Measurements from ENCODE around the gene PRDM8. TPM values are rescaled to one million over a fixed set of nuclear protein-coding genes. Genes with fewer than 3 reads are reported as not detected.

The PRDM8 gene
- total and polyA plus RNA-seq, 2 of the 8 experiments (the other 6 are each of a cell fraction or from before 2014, with no cell fraction given) = not detected

DNA sequence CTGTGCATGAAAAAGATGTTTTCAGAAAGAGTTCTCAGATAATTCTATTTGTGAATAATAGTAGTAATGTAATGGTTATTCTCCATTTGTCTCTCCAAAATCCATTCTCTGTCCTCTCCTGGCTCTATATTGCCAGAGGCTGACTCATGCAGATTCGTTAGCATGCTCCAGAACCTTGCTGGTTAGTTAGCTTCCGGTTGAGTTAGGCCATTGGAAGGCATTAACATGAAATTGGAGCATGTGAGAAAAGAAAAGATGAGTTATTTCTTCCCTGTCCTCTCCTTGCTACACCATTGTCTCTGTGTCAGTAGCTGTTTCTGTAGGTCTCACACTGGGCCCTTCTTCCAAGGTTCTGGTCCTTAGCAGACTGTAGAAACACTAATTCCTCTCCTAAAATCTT is 23.5 kb upstream of the PRDM8 start:
- H3K4me2 ChIP-seq (ENCODE audit: insufficient read depth in 1 of 2, low read depth in 2 of 2, low read length in 2 of 2) = no peak overlapping the region
- 92% methylated on average over 2 of the region's 2 CpGs; no CpG with 5 or more reads in 1 of the 2 experiments for WGBS, 2 experiments (ENCODE audit: extremely low coverage in 1 of 2, insufficient coverage in 1 of 2, insufficient read length in 1 of 2, insufficient replicate concordance in 2 of 2, low coverage in 1 of 2, low lambda C conversion rate in 2 of 2, missing lambda C conversion rate in 1 of 2)
- no peak overlapping the region for H2BK120ac ChIP-seq (replicated peaks; ENCODE audit: low read depth, low read length)
- no peak overlapping the region for H4K8ac ChIP-seq (ENCODE audit: extremely low read depth, insufficient read depth, low read length)
- H3K23ac ChIP-seq (ENCODE audit: insufficient read length) = no peak overlapping the region
- no peak overlapping the region for H3K56ac ChIP-seq (replicated peaks; ENCODE audit: insufficient read length, low read depth, low read length)
- no peaks in the 10 kb centered on the region for H3K79me1 ChIP-seq (ENCODE audit: low read depth, low read length)
- no peak overlapping the region for H2BK15ac ChIP-seq (ENCODE audit: low read length)
- H3K27me3 ChIP-seq (replicated peaks in 1 of 4; ENCODE audit: control insufficient read depth in 3 of 4, extremely low read depth in 1 of 4, insufficient read depth in 3 of 4, low read length in 3 of 4) = no peaks in the 10 kb centered on the region
- H3K18ac ChIP-seq (ENCODE audit: extremely low read depth, low read length) = no peak overlapping the region
- H2AFZ ChIP-seq (ENCODE audit: low read length) = no peak overlapping the region
- H4K20me1 ChIP-seq (replicated peaks in 1 of 2; ENCODE audit: control insufficient read depth in 1 of 2, insufficient read depth in 2 of 2, low read length in 2 of 2) = no peaks in the 10 kb centered on the region
- FAIRE-seq = no peak
- H2AK5ac ChIP-seq (ENCODE audit: low read depth, low read length) = no peak overlapping the region
- H3K4me3 ChIP-seq (ENCODE audit: extremely low read depth in 1 of 4, insufficient read depth in 2 of 4, low read depth in 3 of 4, low read length in 4 of 4) = no peak overlapping the region
- no peak overlapping the region for H3K9ac ChIP-seq (replicated peaks in 1 of 4; ENCODE audit: extremely low read depth in 1 of 4, low read depth in 3 of 4, low read length in 3 of 4)
- no peak overlapping the region for H3K4ac ChIP-seq (replicated peaks; ENCODE audit: insufficient read length, low read depth, low read length)
- H2BK5ac ChIP-seq (ENCODE audit: low read depth, low read length) = no peak overlapping the region
- no peaks in the 10 kb centered on the region; a peak in 1 of 4 replicates for H3K9me3 ChIP-seq (ENCODE audit: insufficient read depth in 2 of 2, low read depth in 1 of 2, low read length in 1 of 2)
- H4K5ac ChIP-seq (ENCODE audit: insufficient read length, low read depth, low read length) = no peak overlapping the region
- no peak overlapping the region for H4K91ac ChIP-seq (replicated peaks; ENCODE audit: insufficient read length, low read length)
- no peak overlapping the region for H2BK20ac ChIP-seq (ENCODE audit: low read length)
- no peak overlapping the region for H3K14ac ChIP-seq (ENCODE audit: insufficient read length)
- no peaks in the 10 kb centered on the region for H3K4me1 ChIP-seq (replicated peaks in 1 of 4; ENCODE audit: control insufficient read depth in 3 of 4, insufficient read depth in 4 of 4, low read length in 3 of 4)
- H3K27ac ChIP-seq (ENCODE audit: low read depth, low read length) = no peak overlapping the region
- H2BK12ac ChIP-seq (ENCODE audit: low read depth, low read length) = no peak overlapping the region
- CTCF ChIA-PET (ENCODE audit: partially characterized antibody) = interaction anchor here (1.0 kb wide), 1 partner anchor 81 kb away, joined by 3 read pairs; no protein-coding TSS in a partner anchor
- H3K36me3 ChIP-seq (ENCODE audit: control insufficient read depth in 2 of 4, insufficient read depth in 4 of 4, low read length in 3 of 4) = no peaks in the 10 kb centered on the region
- H3K23me2 ChIP-seq (ENCODE audit: low read depth, low read length) = no peaks in the 10 kb centered on the region
- POLR2A ChIA-PET (ENCODE audit: partially characterized antibody) = no interaction called here
- H3K79me2 ChIP-seq (ENCODE audit: control insufficient read depth in 1 of 2, insufficient read depth in 2 of 2, low read length in 2 of 2) = no peaks in the 10 kb centered on the region
- no peak for DNase-seq (ENCODE audit: low read depth in 1 of 2, low spot score in 2 of 2)
- TF ChIP-seq, protein P1, sequence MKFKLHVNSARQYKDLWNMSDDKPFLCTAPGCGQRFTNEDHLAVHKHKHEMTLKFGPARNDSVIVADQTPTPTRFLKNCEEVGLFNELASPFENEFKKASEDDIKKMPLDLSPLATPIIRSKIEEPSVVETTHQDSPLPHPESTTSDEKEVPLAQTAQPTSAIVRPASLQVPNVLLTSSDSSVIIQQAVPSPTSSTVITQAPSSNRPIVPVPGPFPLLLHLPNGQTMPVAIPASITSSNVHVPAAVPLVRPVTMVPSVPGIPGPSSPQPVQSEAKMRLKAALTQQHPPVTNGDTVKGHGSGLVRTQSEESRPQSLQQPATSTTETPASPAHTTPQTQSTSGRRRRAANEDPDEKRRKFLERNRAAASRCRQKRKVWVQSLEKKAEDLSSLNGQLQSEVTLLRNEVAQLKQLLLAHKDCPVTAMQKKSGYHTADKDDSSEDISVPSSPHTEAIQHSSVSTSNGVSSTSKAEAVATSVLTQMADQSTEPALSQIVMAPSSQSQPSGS (IDR thresholded peaks at IDR 0.05; ENCODE audit: low read length) = no peak
- TF ChIP-seq YY1 (IDR thresholded peaks at IDR 0.05; ENCODE audit: low read depth, low read length) = no peak
- TF ChIP-seq SP1 (IDR thresholded peaks at IDR 0.05; ENCODE audit: low read depth, low read length) = no peak
- TF ChIP-seq SIN3A (conservative IDR thresholded peaks at IDR 0.05 in 1 of 2, IDR thresholded peaks at IDR 0.05 in 1 of 2; ENCODE audit: low read depth in 1 of 2, low read length in 2 of 2) = no peak
- TF ChIP-seq POLR2AphosphoS5 (IDR thresholded peaks at IDR 0.05; ENCODE audit: low read depth, low read length) = no peak
- TF ChIP-seq SP2 (IDR thresholded peaks at IDR 0.05; ENCODE audit: low read length) = no peak
- no peak for TF ChIP-seq MAX (IDR thresholded peaks at IDR 0.05)
- no peak for TF ChIP-seq TBP (IDR thresholded peaks at IDR 0.05; ENCODE audit: low read depth, low read length)
- no peak for TF ChIP-seq EZH2 (IDR thresholded peaks at IDR 0.05; ENCODE audit: low read depth, low read length, severe bottlenecking)
- no peak for TF ChIP-seq FOSL1 (IDR thresholded peaks at IDR 0.05; ENCODE audit: insufficient read depth, low read depth, low read length)
- TF ChIP-seq KDM4A (IDR thresholded peaks at IDR 0.05; ENCODE audit: low read depth, low read length, severe bottlenecking) = no peak
- no peak for TF ChIP-seq CBX5 (IDR thresholded peaks at IDR 0.05; ENCODE audit: low read depth, low read length)
- TF ChIP-seq EP300 (IDR thresholded peaks at IDR 0.05; ENCODE audit: borderline replicate concordance in 1 of 2, low read depth in 2 of 2, low read length in 2 of 2) = no peak

All from H1 (cell line).